B cell (primary cell): ENCODE data around the gene ASB4. TPM values are rescaled to one million over a fixed set of nuclear protein-coding genes. Genes with fewer than 3 reads are reported as not detected.

Experiments
- ATAC-seq: fragments of 200-7000 bp; cut with Tn5 transposase; one replicate; pipeline ENCODE4 v1.10.0; 2021; ENCODE audit warnings: low read depth, mild to moderate bottlenecking, moderate number of reproducible peaks, moderate library complexity
- CTCF ChIA-PET: fragments of 350-600 bp; sonication (Branson Sonifier 250); formaldehyde crosslinking; loops from one replicate; lab custom pipeline; 2021; ENCODE audit warnings: antibody characterized with exemption, inconsistent platforms; lab: Charles Lee
- POLR2A ChIA-PET: fragments of 350-600 bp; sonication (Branson Sonifier 250); formaldehyde crosslinking; loops from one replicate; lab custom pipeline; 2021; ENCODE audit warnings: antibody characterized with exemption; lab: Charles Lee
- DNase-seq: peaks from one replicate; pipeline ENCODE4 v3.0.0; 2013
- H2AFZ ChIP-seq: 2 replicates; pipeline ENCODE4 v1.6.1; 2012; ENCODE audit warnings: mild to moderate bottlenecking, low read depth, low read length; ENCODE audit not compliant: insufficient read depth, poor library complexity, severe bottlenecking
- H3K27ac ChIP-seq, 2 donors: 1 replicate in 1 of 2; 2 replicates in 1 of 2; pipeline ENCODE4 v1.5.1; 2012 to 2013; ENCODE audit warnings: low read length in 2 of 2, mild to moderate bottlenecking in 2 of 2, moderate library complexity in 1 of 2
- H3K27me3 ChIP-seq, 4 experiments: fragments of 200-600 bp in 1 of 4; sonication (generic) in 1 of 4; replicated peaks in 1 of 4; 1 replicate in 2 of 4; 2 replicates in 2 of 4; pipeline versions ENCODE4 v1.6.1 to v1.7.0; 2013 to 2016; ENCODE audit warnings: low read length in 3 of 4, mild to moderate bottlenecking in 2 of 4, mixed read lengths in 1 of 4, moderate library complexity in 1 of 4; ENCODE audit not compliant: insufficient read depth in 4 of 4, control insufficient read depth in 3 of 4; ENCODE audit errors: control extremely low read depth in 1 of 4
- H3K36me3 ChIP-seq, 2 experiments: replicated peaks in 1 of 2; 1 replicate in 1 of 2; 2 replicates in 1 of 2; pipeline versions ENCODE4 v1.6.1 to v1.7.1; 2013; ENCODE audit warnings: low read length in 1 of 2; ENCODE audit not compliant: insufficient read depth in 2 of 2, control insufficient read depth in 1 of 2; ENCODE audit errors: control extremely low read depth in 1 of 2, extremely low read depth in 1 of 2
- H3K4me1 ChIP-seq, 2 donors: fragments of 200-600 bp in 1 of 2; sonication (generic) in 1 of 2; 1 replicate in 1 of 2; 2 replicates in 1 of 2; pipeline versions ENCODE4 v1.5.1 to v1.6.1; 2013 to 2017; ENCODE audit warnings: low read length in 2 of 2; ENCODE audit not compliant: control insufficient read depth in 2 of 2, insufficient read depth in 2 of 2
- H3K4me2 ChIP-seq: replicated peaks from 2 replicates; pipeline ENCODE3; 2012; ENCODE audit warnings: mild to moderate bottlenecking, low read depth, low read length; ENCODE audit not compliant: poor library complexity, severe bottlenecking
- H3K4me3 ChIP-seq, 5 experiments: fragments of 200-600 bp in 1 of 5; sonication (generic) in 1 of 5; 1 replicate in 3 of 5; 2 replicates in 2 of 5; pipeline versions ENCODE4 v1.5.1 to v1.7.0; 2011 to 2016; ENCODE audit warnings: low read length in 4 of 5, mild to moderate bottlenecking in 4 of 5, low read depth in 2 of 5, control low read depth in 1 of 5, moderate library complexity in 1 of 5; ENCODE audit not compliant: insufficient read depth in 1 of 5; ENCODE audit errors: control extremely low read depth in 1 of 5, extremely low read depth in 1 of 5
- H3K79me2 ChIP-seq: fragments of 200-600 bp; sonication (generic); one replicate; pipeline ENCODE4 v1.6.0; 2016; ENCODE audit warnings: low read length; ENCODE audit not compliant: control insufficient read depth, insufficient read depth
- H3K9ac ChIP-seq: fragments of 200-600 bp; sonication (generic); 2 replicates; pipeline ENCODE4 v1.6.1; 2017; ENCODE audit warnings: mild to moderate bottlenecking, low read length, moderate library complexity
- H3K9me3 ChIP-seq, 3 donors: one replicate each; pipeline versions ENCODE4 v1.6.1 to v1.7.1; 2013; ENCODE audit warnings: low read length in 2 of 3; ENCODE audit not compliant: control insufficient read depth in 2 of 3, insufficient read depth in 1 of 3; ENCODE audit errors: control extremely low read depth in 1 of 3
- H4K20me1 ChIP-seq: 2 replicates; pipeline ENCODE4 v1.6.0; 2012; ENCODE audit warnings: mild to moderate bottlenecking, low read length; ENCODE audit not compliant: insufficient read depth, control insufficient read depth, poor library complexity, severe bottlenecking
- H3K27ac Mint-ChIP-seq: one replicate; pipeline ENCODE4 v1.8.0; 2021; ENCODE audit warnings: mixed read lengths
- H3K27me3 Mint-ChIP-seq: one replicate; pipeline ENCODE4 v1.8.0; 2021; ENCODE audit warnings: mixed read lengths
- H3K4me1 Mint-ChIP-seq: one replicate; pipeline ENCODE4 v1.8.0; 2021; ENCODE audit warnings: mixed read lengths
- H3K4me3 Mint-ChIP-seq: one replicate; pipeline ENCODE4 v1.8.0; 2021; ENCODE audit warnings: mixed read lengths
- H3K9me3 Mint-ChIP-seq: one replicate; pipeline ENCODE4 v1.8.0; 2022; ENCODE audit warnings: mixed read lengths; ENCODE audit not compliant: insufficient read depth
- EZH2 ChIP-seq: IDR thresholded peaks from 2 replicates; pipeline ENCODE4 v1.6.1; 2012; ENCODE audit warnings: borderline replicate concordance, low read depth, mild to moderate bottlenecking, moderate library complexity, low read length; ENCODE audit not compliant: insufficient read depth, poor library complexity, severe bottlenecking
- WGBS: methylation state at CpG from one replicate; pipeline ENCODE4 v1.1.5; 2013; ENCODE audit warnings: missing lambda C conversion rate; ENCODE audit not compliant: insufficient coverage; 5-methylcytosine and 5-hydroxymethylcytosine counted together
- intact Hi-C: fragments of 100-400 bp; cut with micrococcal nuclease; formaldehyde crosslinking; loops from one replicate; pipeline ENCODE4 v1.10.0; 2022
- polyA plus RNA-seq: library from polyadenylated mRNA; depleted of rRNA; stranded (reverse); fragments of >200 nt; gene quantifications from 2 replicates; pipeline ENCODE4 v1.2.3, GENCODE V29; 2012
- total RNA-seq, 2 donors: library from RNA; stranded (reverse); fragments of 120-200 nt in 1 of 2; gene quantifications; 1 replicate in 1 of 2; 2 replicates in 1 of 2; pipeline versions ENCODE4 v1.2.3 to v1.2.4, GENCODE V29; 2013 to 2022
- TF ChIP-seq, protein P1 (sequence below): fragments of 200-600 bp; IDR thresholded peaks from one replicate; pipeline ENCODE4 v1.8.0; 2022; ENCODE audit warnings: antibody characterized with exemption, mild to moderate bottlenecking

ASB4 gene
- total and polyA plus RNA-seq, 2 donors (not counting 1 experiment from before 2014, with no cell fraction given), result not detected

DNA sequence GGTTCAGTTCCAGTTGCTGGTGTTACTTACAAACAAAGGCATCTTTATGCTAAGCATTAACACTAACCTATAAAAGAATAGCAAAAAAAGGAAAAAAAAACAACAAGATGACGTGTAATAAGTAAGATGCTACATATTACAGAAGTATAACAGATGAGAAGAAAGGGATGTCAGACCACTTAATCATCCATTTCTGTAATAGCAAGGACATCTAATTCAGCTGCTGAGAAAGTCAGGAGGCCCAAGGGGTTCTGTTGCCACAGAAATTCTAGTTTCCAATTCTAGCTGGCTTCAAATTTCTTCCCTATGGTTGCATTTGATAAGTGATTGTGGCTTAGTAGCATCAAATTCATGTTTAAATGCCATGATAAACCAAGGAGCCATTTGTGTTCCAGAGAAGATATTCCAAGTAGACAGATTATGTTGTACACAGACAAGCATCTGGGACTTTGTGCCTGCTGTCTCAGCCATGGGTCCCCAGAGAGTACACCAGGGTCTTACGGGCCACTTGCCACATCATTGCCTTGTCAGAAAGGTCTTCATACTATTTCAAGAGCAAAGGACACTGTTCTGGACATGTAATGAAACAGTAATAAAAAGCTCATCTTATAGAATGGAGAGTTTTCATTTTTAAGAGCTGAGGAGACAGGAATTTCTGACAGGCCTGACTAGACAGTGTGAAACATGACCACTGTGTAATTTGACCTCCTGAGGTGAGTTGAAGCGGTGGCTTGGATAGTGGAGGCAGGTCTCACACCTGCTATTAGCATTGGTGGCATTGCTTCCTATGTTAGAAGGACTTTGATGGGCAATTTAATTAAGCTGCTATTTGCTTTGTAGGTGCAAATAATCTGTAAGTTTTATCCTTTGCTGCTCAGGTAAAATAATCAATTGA lies 4.2 kb upstream of the ASB4 start:
- H3K27me3 Mint-ChIP-seq, result peaks cover 20% of the 10 kb centered on the region
- 57% methylated on average over 1 of the region's 3 CpGs for WGBS
- no peak overlapping the region for H2AFZ ChIP-seq
- H3K4me3 Mint-ChIP-seq, result no peak overlapping the region
- DNase-seq, result no peak
- intact Hi-C loops, result no loop called here
- no peak overlapping the region for H3K27ac Mint-ChIP-seq
- no peak for TF ChIP-seq EZH2
- TF ChIP-seq, protein P1, sequence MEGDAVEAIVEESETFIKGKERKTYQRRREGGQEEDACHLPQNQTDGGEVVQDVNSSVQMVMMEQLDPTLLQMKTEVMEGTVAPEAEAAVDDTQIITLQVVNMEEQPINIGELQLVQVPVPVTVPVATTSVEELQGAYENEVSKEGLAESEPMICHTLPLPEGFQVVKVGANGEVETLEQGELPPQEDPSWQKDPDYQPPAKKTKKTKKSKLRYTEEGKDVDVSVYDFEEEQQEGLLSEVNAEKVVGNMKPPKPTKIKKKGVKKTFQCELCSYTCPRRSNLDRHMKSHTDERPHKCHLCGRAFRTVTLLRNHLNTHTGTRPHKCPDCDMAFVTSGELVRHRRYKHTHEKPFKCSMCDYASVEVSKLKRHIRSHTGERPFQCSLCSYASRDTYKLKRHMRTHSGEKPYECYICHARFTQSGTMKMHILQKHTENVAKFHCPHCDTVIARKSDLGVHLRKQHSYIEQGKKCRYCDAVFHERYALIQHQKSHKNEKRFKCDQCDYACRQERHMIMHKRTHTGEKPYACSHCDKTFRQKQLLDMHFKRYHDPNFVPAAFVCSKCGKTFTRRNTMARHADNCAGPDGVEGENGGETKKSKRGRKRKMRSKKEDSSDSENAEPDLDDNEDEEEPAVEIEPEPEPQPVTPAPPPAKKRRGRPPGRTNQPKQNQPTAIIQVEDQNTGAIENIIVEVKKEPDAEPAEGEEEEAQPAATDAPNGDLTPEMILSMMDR, result no peak
- H4K20me1 ChIP-seq, result no peaks in the 10 kb centered on the region
- no peak overlapping the region for H3K9ac ChIP-seq
- no peak for ATAC-seq
- no peaks in the 10 kb centered on the region for H3K36me3 ChIP-seq
- H3K4me1 ChIP-seq, result no peaks in the 10 kb centered on the region
- no peaks in the 10 kb centered on the region for H3K9me3 ChIP-seq
- CTCF ChIA-PET, result interaction anchor here (1.9 to 12.6 kb wide), 2 partner anchors 30 to 1033 kb away, joined by 4 to 246 read pairs; no protein-coding TSS in a partner anchor
- peaks cover 3% of the 10 kb centered on the region for H3K4me1 Mint-ChIP-seq
- no peak overlapping the region for H3K27ac ChIP-seq
- H3K27me3 ChIP-seq, result no peaks in the 10 kb centered on the region
- H3K9me3 Mint-ChIP-seq, result no peaks in the 10 kb centered on the region
- POLR2A ChIA-PET, result no interaction called here
- H3K4me2 ChIP-seq, result no peak overlapping the region
- no peak overlapping the region for H3K4me3 ChIP-seq
- no peaks in the 10 kb centered on the region for H3K79me2 ChIP-seq

DNA sequence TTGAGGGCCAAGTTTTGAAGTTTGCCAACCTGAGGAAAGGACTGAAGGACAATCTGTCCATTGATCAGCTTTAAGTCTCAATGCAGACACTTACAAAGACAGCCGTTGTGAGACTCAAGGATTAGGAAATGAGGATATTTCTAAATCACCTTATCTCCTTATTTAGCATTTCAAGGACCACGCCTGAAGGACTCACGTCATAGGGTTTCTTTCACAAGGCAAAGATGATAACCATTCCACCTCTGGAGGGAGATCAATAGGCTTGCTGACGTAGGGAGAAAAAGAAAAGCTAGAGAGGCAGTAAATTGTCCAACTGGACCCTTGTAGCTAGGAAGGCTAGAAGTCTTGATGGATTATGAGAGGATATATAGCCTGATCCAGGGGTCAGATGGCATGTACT lies 3.3 kb upstream of the ASB4 start:
- POLR2A ChIA-PET, result no interaction called here
- TF ChIP-seq EZH2, result no peak
- TF ChIP-seq, protein P1, result no peak
- H3K27me3 ChIP-seq, result no peaks in the 10 kb centered on the region
- no peak overlapping the region for H3K27ac Mint-ChIP-seq
- peaks cover 2% of the 10 kb centered on the region for H3K4me1 Mint-ChIP-seq
- H3K9me3 ChIP-seq, result no peaks in the 10 kb centered on the region
- ATAC-seq, result no peak
- no peaks in the 10 kb centered on the region for H3K36me3 ChIP-seq
- no peaks in the 10 kb centered on the region for H3K79me2 ChIP-seq
- H3K9me3 Mint-ChIP-seq, result no peaks in the 10 kb centered on the region
- peaks cover 24% of the 10 kb centered on the region for H3K27me3 Mint-ChIP-seq
- H3K4me2 ChIP-seq, result no peak overlapping the region
- no peaks in the 10 kb centered on the region for H3K4me1 ChIP-seq
- no peak overlapping the region for H3K4me3 Mint-ChIP-seq
- H3K9ac ChIP-seq, result no peak overlapping the region
- H2AFZ ChIP-seq, result no peak overlapping the region
- CTCF ChIA-PET, result interaction anchor here (12.6 kb wide), 1 partner anchor 1033 kb away, joined by 246 read pairs; no protein-coding TSS in a partner anchor
- intact Hi-C loops, result no loop called here
- no peaks in the 10 kb centered on the region for H4K20me1 ChIP-seq
- no CpG with 5 or more reads among the region's 4 CpGs for WGBS
- DNase-seq, result no peak
- no peak overlapping the region for H3K4me3 ChIP-seq
- H3K27ac ChIP-seq, result no peak overlapping the region
